Amniotic stem cell (primary cell): ENCODE measurements around the gene LDLRAD3.

Source experiments
- DNase-seq: peaks from one replicate; lab custom pipeline; 2025; lab: John Stamatoyannopoulos, UW

Gene LDLRAD3

DNA sequence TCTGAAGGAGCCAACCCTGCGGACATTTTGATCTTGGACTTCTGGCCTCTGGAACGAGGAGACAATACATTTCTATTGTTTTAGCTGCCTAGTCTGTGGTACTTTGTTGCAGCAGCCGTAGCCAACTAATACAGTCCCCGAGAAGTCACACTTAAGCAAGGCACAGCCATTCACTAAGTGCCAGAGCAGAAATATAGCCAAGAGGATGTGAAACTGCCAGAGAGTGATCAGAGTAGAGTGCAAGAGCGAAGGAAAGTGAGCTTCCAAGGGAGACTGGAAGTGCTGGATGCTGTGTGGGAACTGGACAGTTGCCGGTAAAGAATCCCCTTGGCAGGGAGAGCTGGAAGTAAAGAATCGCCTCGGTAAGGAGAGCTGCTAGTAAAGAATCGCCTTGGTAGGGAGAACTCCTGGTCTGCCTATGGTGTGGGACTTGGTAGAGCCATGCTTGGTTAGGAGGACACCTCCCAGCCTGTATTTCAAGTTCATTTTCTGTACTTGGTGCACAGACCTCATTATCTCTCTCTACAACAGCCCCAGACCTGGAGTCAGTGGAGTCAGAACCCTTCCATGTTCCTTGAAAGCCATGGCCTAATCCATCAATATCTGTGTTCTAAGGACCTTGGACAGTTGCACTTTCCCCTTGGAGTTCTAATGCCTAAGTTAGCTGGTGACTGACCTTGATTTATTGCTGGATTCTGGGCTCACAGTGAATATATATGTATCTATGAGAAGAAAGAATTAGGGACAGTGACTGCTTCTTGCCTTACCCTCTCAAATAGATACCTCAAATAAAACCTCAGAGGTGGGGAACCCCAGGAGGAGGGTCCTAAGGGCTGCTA, 162.1 kb downstream of the LDLRAD3 start:
- DNase-seq = no peak

GRCh38 chr11:36107547-36107946, 163.7 kb downstream of the LDLRAD3 start:
- no peak for DNase-seq

DNA sequence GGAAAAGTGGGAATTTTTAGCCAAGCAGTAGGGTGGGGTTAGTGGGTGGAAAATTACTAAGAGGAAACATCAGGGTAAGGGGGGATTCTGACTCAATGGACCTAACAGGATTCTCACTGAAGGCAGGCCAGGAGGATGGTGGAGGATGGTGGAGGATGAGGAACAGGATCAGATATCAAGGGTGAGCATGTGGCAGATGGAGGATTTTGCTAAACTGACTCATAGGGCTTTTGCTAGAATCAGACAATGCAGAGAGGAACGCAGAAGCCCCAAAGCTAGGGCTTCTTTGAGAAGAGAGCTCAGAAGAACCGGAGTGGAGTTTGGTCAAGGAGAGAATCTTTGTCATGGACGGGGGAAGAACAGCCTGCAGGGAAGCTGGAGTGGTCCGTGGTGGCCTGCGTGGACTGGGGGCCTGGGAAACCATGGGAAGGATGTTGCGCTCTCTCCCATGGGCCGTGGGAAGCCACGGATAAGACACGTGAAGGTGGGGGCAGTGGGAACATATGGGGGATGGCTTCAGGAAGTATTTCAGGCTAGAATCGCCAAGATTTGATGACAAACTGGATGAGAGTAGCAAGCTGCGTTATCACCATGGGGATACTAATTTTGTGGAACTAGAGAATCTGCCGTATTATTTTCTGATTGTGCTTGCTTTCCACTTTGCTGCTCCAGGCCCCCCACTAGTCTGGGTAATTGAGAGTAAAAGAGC, 165.2 kb downstream of the LDLRAD3 start:
- no peak for DNase-seq

- no peak for DNase-seq
Measured at GRCh38 chr11:36109590-36109849, 165.7 kb downstream of the LDLRAD3 start.

DNA sequence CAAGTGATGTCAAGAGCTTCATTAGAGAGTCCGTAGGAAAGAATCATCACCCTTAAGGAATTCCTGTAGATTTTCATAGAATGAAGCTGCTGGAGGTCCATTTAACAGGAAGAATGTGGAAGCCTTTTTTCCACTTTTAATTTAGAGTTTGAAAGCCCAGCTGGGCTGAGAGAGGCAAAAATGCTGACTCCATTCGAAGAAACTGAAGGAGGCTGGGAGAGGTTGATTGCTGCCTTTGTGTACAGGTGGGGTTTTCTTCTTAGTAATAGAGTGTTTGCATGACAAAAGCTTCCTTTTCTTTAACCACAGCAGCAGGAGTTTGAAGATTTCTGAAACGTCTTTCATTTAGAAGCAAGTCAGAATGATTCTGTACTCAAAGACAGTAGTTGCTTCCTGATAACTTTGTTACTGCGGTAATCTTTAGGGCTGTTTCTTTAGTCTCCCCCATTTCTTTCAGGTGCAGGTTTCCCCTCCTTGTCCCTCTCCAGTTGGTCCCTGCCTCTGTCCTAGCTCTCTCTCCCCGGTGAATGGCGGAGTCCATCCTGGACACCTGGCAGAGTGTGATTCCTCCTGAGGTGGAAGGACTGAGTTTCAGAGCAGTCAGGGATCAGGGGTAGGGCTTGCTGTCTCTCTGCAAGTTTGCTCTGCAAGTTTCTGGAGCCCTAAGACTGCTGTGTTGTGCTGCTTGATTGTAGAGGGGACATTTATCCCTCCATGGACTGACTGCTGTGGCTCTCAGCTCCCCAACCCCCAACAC, 166.2 kb downstream of the LDLRAD3 start:
- DNase-seq = no peak

DNA sequence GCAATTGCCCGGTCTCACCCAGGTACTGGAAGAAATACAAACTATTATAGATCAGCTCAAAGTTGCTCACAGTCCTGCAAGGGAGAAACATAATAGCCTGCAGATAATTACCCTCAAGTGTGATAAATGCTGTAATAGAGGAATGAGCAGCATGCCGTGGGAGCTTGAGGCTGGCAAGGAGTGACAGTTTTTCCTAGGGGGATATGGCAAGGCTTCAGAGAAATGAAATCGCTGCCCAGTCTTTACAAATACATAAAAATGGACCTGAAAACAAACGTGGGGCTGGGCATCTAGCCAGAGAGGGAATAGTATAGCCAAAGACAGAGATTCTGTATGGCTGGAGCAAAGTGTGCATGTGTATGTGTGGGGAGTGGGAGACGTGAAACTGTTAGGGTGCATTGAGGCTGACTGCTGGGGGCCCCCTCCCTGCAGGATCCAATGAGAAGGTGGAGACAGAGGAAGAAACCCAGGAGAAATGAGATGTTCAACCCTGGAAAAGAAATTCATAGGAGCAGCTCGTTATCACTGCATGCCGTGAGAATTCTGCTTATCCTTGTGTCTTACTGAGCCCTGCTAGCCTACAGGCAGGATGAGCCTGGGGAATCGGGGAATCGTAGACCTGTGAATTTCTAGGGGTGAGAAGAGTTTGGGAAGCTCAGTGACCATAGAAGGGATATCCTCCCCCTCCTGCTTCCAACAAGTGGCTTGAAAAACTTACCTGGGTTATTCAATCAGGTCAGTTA, 167.0 kb downstream of the LDLRAD3 start:
- DNase-seq = no peak

DNA sequence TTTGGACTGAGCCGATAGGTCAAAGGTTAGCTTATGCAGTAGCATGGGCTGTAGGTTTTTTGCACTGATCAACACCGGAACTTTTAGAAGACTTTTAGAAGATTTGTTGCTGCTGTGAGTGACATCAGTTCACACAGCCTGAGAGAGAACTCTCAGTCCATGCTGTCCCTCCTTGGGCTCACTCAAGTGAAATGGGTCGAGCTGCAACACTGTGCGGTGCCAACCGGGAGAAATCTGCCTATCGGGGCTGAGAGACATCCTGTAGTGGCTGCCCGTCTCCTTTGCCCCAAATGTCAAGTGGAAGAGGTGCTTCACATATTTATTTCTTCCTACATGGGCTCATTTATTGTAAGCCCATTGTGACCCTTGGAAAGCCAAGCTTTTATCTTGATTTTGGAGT, 170.2 kb downstream of the LDLRAD3 start:
- DNase-seq = no peak

DNA sequence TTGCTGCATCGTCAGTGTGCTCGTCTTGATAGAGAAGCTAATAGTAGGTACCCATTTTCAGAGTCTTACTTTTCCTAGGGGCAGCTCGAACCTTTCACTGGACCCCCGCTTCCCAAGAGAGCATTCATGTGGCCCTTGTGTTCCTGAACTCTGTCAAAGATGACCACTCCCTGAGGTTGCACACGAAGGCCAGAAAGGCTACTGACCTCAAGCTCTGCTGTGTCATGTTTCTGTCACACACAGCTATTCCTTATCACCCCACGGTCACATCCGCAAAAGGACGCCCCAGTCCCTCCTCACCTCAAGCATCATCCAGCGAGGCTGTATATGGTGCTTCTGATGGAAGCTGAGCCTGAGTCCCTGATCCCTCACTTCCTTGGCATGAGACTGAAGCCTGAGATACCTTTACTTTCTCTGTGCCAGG, 171.5 kb downstream of the LDLRAD3 start:
- DNase-seq = no peak

- DNase-seq = no peak
Measured at GRCh38 chr11:36116161-36116560, 172.3 kb downstream of the LDLRAD3 start.

GRCh38 chr11:36118084-36118483, 174.2 kb downstream of the LDLRAD3 start:
- no peak for DNase-seq

- DNase-seq = no peak
Measured at GRCh38 chr11:36119300-36119699, 175.4 kb downstream of the LDLRAD3 start.

- DNase-seq = no peak
Measured at GRCh38 chr11:36121054-36121453, 177.2 kb downstream of the LDLRAD3 start.

- DNase-seq = no peak
Measured at GRCh38 chr11:36122671-36123070, 178.8 kb downstream of the LDLRAD3 start.

DNA sequence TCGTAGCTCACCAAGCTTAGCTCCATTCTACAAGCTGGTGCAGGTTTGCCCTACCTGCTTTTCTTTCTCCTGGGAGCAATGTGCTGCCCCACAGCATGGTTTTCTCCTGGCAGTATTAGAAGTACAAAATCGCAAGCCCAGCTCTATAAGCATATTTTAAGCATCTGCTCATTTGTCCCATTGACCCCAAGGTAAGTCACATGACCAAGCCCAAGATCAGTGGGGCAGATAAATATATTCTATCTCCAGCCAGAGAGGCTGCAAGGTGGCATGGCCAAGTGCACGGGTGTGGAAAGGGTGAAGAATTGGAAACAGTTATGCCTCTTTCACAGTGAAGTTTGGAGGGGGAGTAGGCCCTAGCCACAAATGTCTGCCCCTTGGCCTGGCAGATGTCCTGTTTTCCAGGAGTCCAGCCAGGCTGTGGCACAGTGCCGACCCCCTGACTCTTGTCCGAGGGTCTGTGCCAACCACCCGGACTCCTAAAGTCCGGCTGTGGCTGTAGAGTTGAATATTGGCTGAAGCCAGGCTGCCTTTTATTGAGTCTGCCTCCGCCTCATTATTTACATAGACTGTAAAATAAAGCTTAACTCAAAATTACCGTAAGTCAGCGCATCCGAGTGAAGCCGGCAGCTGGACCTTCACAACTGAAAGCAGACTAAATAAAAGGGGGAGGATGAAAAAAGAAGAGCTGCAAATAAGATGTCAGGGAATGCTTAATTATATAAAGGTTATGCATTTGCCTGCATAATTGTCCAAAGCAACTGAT, 179.7 kb downstream of the LDLRAD3 start:
- DNase-seq = no peak

GRCh38 chr11:36126678-36127077, 182.8 kb downstream of the LDLRAD3 start:
- no peak for DNase-seq

- DNase-seq = no peak
Measured at GRCh38 chr11:36127550-36127949, 183.7 kb downstream of the LDLRAD3 start.

GRCh38 chr11:36129955-36130354, 186.1 kb downstream of the LDLRAD3 start:
- DNase-seq = no peak

DNA sequence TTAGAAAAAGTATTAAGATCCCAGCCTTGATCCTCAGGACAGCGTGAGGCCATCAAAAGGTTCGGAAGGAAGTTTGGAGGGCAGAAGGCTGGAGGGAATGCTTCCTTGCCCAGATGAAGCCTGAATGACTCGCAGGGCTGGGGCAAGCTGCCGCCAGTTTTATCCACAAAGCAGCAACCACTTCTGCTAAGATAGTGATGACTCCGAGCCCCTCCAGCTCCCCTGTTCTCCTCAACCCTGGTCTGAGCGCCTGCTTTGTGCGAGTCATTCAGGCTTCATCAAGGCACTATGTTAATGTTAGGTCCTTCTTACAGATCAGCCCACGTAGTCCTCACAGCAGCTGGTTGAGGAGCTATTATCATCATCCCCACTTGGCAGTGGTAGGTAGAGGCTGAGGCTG, 186.5 kb downstream of the LDLRAD3 start:
- no peak for DNase-seq

- DNase-seq = no peak
Measured at GRCh38 chr11:36131721-36132397, 188.0 kb downstream of the LDLRAD3 start.

- DNase-seq = no peak
Measured at GRCh38 chr11:36132940-36133339, 189.1 kb downstream of the LDLRAD3 start.

DNA sequence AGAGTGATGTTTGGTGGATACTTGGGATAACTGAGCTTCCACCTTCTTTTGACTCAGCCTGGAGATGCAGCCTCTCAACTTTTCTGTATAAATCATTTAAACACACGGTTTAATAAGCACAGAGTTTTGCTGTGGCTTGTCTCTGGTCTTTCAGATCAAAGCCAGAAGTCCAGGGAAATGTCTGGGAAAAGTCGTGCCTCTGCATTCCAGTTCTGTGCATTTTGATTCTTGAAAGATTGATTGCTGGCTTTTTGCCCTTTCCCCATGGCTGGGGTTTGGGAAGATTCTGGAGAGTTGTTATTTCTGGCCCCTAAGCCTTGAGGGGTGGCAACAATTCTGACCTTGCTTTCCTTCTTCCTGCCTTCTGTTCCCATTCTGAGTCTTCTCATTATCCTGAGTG, 191.2 kb downstream of the LDLRAD3 start:
- DNase-seq = no peak
